K562 (cell line): ENCODE measurements around the gene TRIOBP. TPM values are rescaled to one million over a fixed set of nuclear protein-coding genes. Genes with fewer than 3 reads are reported as not detected.

Experiments used
- ARNT ChIP-seq, 2 experiments: fragments of 450-650 bp; IDR thresholded peaks; 2 replicates each; pipeline ENCODE4 v1.6.1; 2016; ENCODE audit warnings: mild to moderate bottlenecking in 1 of 2
- BCOR ChIP-seq: fragments of 450-650 bp; IDR thresholded peaks from 2 replicates; pipeline ENCODE4 v1.6.1; 2016
- BRD4 ChIP-seq: fragments of 200-600 bp; sonication (generic); IDR thresholded peaks from 2 replicates; pipeline ENCODE4 v1.6.1; 2017; ENCODE audit warnings: inconsistent platforms
- CBFA2T2 ChIP-seq: fragments of 450-650 bp; conservative IDR thresholded peaks from 2 replicates; pipeline ENCODE4 v1.6.1; 2017; ENCODE audit warnings: mild to moderate bottlenecking
- CEBPG ChIP-seq, 3 experiments: fragments of 200-800 bp in 1 of 3; sonication (Bioruptor generic) in 1 of 3; sonication (generic) in 1 of 3; formaldehyde crosslinking in 1 of 3; IDR thresholded peaks in 2 of 3; conservative IDR thresholded peaks in 1 of 3; 2 replicates each; pipeline versions ENCODE4 v1.6.1 to v1.8.0; 2016 to 2022; ENCODE audit warnings: missing compliant biosample characterization in 2 of 3, missing genetic modification characterization in 2 of 3, mild to moderate bottlenecking in 1 of 3, missing genetic modification reagents in 1 of 3
- HNRNPK ChIP-seq: fragments of 200-400 bp; formaldehyde crosslinking; IDR thresholded peaks from one replicate; pipeline ENCODE4 v1.6.1; 2018; ENCODE audit warnings: mild to moderate bottlenecking, low read depth, low read length; ENCODE audit not compliant: poor library complexity, severe bottlenecking
- KDM1A ChIP-seq, 2 experiments: fragments of 450-650 bp; IDR thresholded peaks; 2 replicates each; pipeline ENCODE4 v1.6.1; 2016; ENCODE audit warnings: mild to moderate bottlenecking in 2 of 2
- MAZ ChIP-seq, 2 experiments: fragments of 450-650 bp in 1 of 2; sonication (generic) in 1 of 2; formaldehyde crosslinking; IDR thresholded peaks in 1 of 2; conservative IDR thresholded peaks in 1 of 2; 2 replicates each; pipeline versions ENCODE4 v1.4.0 to v1.5.0; 2020; ENCODE audit warnings: mild to moderate bottlenecking in 1 of 2, missing genetic modification reagents in 1 of 2
- MBD2 ChIP-seq: sonication (generic); IDR thresholded peaks from 2 replicates; pipeline ENCODE4 v1.6.1; 2016; ENCODE audit warnings: low read depth, borderline replicate concordance
- MIER1 ChIP-seq: fragments of 450-650 bp; IDR thresholded peaks from 2 replicates; pipeline ENCODE4 v1.6.1; 2016; ENCODE audit warnings: antibody characterized with exemption, mild to moderate bottlenecking, low read depth
- MTA2 ChIP-seq: fragments of 450-650 bp; IDR thresholded peaks from 2 replicates; pipeline ENCODE4 v1.6.1; 2016; ENCODE audit warnings: low read depth
- NEUROD1 ChIP-seq: fragments of 150-350 bp; IDR thresholded peaks from 2 replicates; pipeline ENCODE4 v1.6.1; 2014; ENCODE audit warnings: borderline replicate concordance, low read length, low read depth; ENCODE audit not compliant: partially characterized antibody
- NFIC ChIP-seq: fragments of 450-650 bp; IDR thresholded peaks from 2 replicates; pipeline ENCODE4 v1.6.1; 2017; ENCODE audit warnings: mild to moderate bottlenecking, inconsistent platforms
- PHB2 ChIP-seq: fragments of 450-650 bp; IDR thresholded peaks from 2 replicates; pipeline ENCODE4 v1.6.1; 2017; ENCODE audit warnings: low read depth
- POLR2AphosphoS5 ChIP-seq: IDR thresholded peaks from 2 replicates; pipeline ENCODE4 v1.6.1; 2011; ENCODE audit warnings: mild to moderate bottlenecking, low read depth, low read length, moderate library complexity; ENCODE audit not compliant: control insufficient read depth, insufficient read depth
- RCOR1 ChIP-seq, 2 experiments: IDR thresholded peaks; 2 replicates each; pipeline ENCODE4 v1.6.1; 2012; ENCODE audit warnings: low read depth in 2 of 2, low read length in 2 of 2, borderline replicate concordance in 1 of 2, improper control_type of control experiment in 1 of 2
- SOX6 ChIP-seq: fragments of 450-650 bp; IDR thresholded peaks from 2 replicates; pipeline ENCODE4 v1.6.1; 2014; ENCODE audit warnings: mild to moderate bottlenecking
- TBL1XR1 ChIP-seq, 2 experiments: IDR thresholded peaks; 2 replicates each; pipeline ENCODE4 v1.6.1; 2012; ENCODE audit warnings: improper control_type of control experiment in 2 of 2, low read length in 2 of 2, mild to moderate bottlenecking in 1 of 2
- U2AF2 ChIP-seq: fragments of 200-400 bp; formaldehyde crosslinking; optimal IDR thresholded peaks from 2 replicates; pipeline ENCODE3; 2017; ENCODE audit warnings: low read depth, mild to moderate bottlenecking, low read length
- ZNF668 ChIP-seq: fragments of 250-450 bp; sonication (Bioruptor Pico); IDR thresholded peaks from 2 replicates; pipeline ENCODE4 v1.8.0; 2022; ENCODE audit warnings: mild to moderate bottlenecking, inconsistent platforms
- polyA plus RNA-seq, 8 experiments: library from polyadenylated mRNA; depleted of rRNA in 4 of 8; stranded (reverse) in 5 of 8; unstranded in 3 of 8; fragments of >200 nt; fragmentation: Nextera tagmentation in 2 of 8; fragmentation: Illumina TruSeq in 1 of 8; extraction: Ambion mirVana in 2 of 8; extraction: Trizol in 1 of 8; gene quantifications; 2 replicates each; pipeline versions ENCODE4 v1.2.1 to v1.2.3, GENCODE V29; 2011 to 2014; ENCODE audit warnings: inconsistent platforms in 1 of 8, missing spikeins in 1 of 8
- total RNA-seq, 7 experiments: library from RNA; depleted of rRNA in 6 of 7; stranded (reverse); fragments of >200 nt in 6 of 7; fragmentation: Illumina TruSeq in 2 of 7; extraction: Trizol in 2 of 7; gene quantifications; 2 replicates each; pipeline versions ENCODE4 v1.2.1 to v1.2.3, GENCODE V29; 2011 to 2021; ENCODE audit warnings: low replicate concordance in 1 of 7
- TF ChIP-seq, protein P1 (sequence below): fragments of 450-650 bp; IDR thresholded peaks from 2 replicates; pipeline ENCODE4 v1.6.1; 2016; ENCODE audit warnings: antibody characterized with exemption
- TF ChIP-seq, protein P2 (sequence below), 2 experiments: fragments of 450-650 bp in 1 of 2; IDR thresholded peaks; 2 replicates each; pipeline ENCODE4 v1.6.1; 2011 to 2017; ENCODE audit warnings: low read depth in 2 of 2, antibody characterized with exemption in 1 of 2, borderline replicate concordance in 1 of 2, low read length in 1 of 2, mild to moderate bottlenecking in 1 of 2, mixed read lengths in 1 of 2; ENCODE audit not compliant: control insufficient read depth in 1 of 2

Gene TRIOBP
- total and polyA plus RNA-seq, 9 of the 15 experiments (the other 6 are each of a cell fraction or from before 2014, with no cell fraction given) = 0.24 to 13.8 (median 5.5) TPM

DNA sequence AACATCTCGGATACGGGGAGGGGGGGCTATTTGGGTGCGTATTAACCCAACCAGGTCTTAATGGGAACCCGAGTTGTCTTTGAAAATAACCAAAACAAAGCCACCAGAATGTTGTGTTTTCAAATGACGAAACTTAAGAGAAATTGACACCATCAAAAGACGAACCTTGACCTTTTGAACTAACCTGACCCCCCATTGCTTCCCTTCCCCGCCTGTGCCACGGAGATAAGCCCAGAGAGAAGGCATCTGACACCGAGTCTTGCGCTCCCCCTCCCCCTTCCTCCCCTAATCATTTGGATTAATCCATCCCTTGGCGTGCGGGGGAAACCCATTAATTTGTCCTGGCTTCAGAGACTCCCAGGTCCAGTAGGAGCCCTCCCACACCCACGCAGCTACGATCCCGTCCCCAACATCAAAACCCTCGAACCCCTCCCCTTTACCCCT is 106.4 kb downstream of the TRIOBP start (continued):
- TF ChIP-seq BRD4 = no peak
- TF ChIP-seq MIER1 = no peak; the same call in 1 of the 2 replicates
- TF ChIP-seq MAZ (CRISPR knock-in tag; conservative IDR thresholded peaks at IDR 0.05 in 1 of 2, IDR thresholded peaks at IDR 0.05 in 1 of 2) = peak; percentile 31 to 65; a peak in 3 of 4 replicates
- TF ChIP-seq BCOR = peak; percentile 79
- TF ChIP-seq POLR2AphosphoS5 = peak; percentile 86; the same call in 1 of the 2 replicates
- peak; percentile 81 for TF ChIP-seq NFIC
- peak; percentile 84 to 92 for TF ChIP-seq KDM1A (IDR thresholded peaks at IDR 0.05)
- peak; percentile 80 for TF ChIP-seq PHB2
- TF ChIP-seq SOX6 = peak; percentile 93
- peak in 1 of 2 experiments; percentile 88; a peak in 3 of 4 replicates for TF ChIP-seq RCOR1 (IDR thresholded peaks at IDR 0.05; ENCODE audit: borderline replicate concordance in 1 of 2, low read depth in 2 of 2, low read length in 2 of 2)
- peak in 1 of 2 experiments; percentile 91; a peak in 2 of 4 replicates for TF ChIP-seq TBL1XR1 (IDR thresholded peaks at IDR 0.05; ENCODE audit: low read length in 2 of 2)
- TF ChIP-seq CEBPG (CRISPR knock-in tag; IDR thresholded peaks at IDR 0.05) = peak; percentile 94
- TF ChIP-seq CEBPG (tag; conservative IDR thresholded peaks at IDR 0.05 in 1 of 2, IDR thresholded peaks at IDR 0.05 in 1 of 2) = peak; percentile 32 to 93; a peak in 3 of 4 replicates
- TF ChIP-seq MBD2 = peak; percentile 72
- TF ChIP-seq HNRNPK = no peak
- TF ChIP-seq, protein P1, sequence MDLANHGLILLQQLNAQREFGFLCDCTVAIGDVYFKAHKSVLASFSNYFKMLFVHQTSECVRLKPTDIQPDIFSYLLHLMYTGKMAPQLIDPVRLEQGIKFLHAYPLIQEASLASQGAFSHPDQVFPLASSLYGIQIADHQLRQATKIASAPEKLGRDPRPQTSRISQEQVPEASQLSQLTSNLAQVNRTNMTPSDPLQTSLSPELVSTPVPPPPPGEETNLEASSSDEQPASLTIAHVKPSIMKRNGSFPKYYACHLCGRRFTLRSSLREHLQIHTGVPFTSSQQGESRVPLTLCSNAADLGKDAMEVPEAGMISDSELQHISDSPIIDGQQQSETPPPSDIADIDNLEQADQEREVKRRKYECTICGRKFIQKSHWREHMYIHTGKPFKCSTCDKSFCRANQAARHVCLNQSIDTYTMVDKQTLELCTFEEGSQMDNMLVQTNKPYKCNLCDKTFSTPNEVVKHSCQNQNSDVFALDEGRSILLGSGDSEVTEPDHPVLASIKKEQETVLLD = peak; percentile 63; the same call in 1 of the 2 replicates
- TF ChIP-seq ARNT (IDR thresholded peaks at IDR 0.05) = peak; percentile 49 to 95; a peak in 2 of 4 replicates
- no peak for TF ChIP-seq U2AF2
- TF ChIP-seq NEUROD1 = peak; percentile 74
- TF ChIP-seq CBFA2T2 = peak; percentile 92
- TF ChIP-seq MTA2 = peak; percentile 95
- TF ChIP-seq, protein P2, sequence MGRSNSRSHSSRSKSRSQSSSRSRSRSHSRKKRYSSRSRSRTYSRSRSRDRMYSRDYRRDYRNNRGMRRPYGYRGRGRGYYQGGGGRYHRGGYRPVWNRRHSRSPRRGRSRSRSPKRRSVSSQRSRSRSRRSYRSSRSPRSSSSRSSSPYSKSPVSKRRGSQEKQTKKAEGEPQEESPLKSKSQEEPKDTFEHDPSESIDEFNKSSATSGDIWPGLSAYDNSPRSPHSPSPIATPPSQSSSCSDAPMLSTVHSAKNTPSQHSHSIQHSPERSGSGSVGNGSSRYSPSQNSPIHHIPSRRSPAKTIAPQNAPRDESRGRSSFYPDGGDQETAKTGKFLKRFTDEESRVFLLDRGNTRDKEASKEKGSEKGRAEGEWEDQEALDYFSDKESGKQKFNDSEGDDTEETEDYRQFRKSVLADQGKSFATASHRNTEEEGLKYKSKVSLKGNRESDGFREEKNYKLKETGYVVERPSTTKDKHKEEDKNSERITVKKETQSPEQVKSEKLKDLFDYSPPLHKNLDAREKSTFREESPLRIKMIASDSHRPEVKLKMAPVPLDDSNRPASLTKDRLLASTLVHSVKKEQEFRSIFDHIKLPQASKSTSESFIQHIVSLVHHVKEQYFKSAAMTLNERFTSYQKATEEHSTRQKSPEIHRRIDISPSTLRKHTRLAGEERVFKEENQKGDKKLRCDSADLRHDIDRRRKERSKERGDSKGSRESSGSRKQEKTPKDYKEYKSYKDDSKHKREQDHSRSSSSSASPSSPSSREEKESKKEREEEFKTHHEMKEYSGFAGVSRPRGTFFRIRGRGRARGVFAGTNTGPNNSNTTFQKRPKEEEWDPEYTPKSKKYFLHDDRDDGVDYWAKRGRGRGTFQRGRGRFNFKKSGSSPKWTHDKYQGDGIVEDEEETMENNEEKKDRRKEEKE (IDR thresholded peaks at IDR 0.05; ENCODE audit: borderline replicate concordance in 1 of 2, control insufficient read depth in 1 of 2, low read depth in 2 of 2, low read length in 1 of 2) = peak in 1 of 2 experiments; percentile 77; a peak in 1 of 4 replicates
- TF ChIP-seq ZNF668 (CRISPR knock-in tag) = no peak
- TF ChIP-seq, all 486 proteins: peak for 122
